HL-60/S4 treated with phorbol 12-myristate 13-acetate at 8.2 ng/mL for 4 days and 3 days (cell line): ENCODE measurements around the gene FAM111B.

Experiments used
- in situ Hi-C: fragments of 300-500 bp; cut with MboI; formaldehyde crosslinking; loops from 2 replicates; pipeline ENCODE4 v1.15.0; 2022; ENCODE audit warnings: low sequenced_read_pairs

FAM111B gene

GRCh38 chr11:59154610-59155009, 47.6 kb downstream of the FAM111B start:
- in situ Hi-C loops = no loop called here

GRCh38 chr11:59157433-59157832, 50.4 kb downstream of the FAM111B start:
- in situ Hi-C loops = no loop called here

GRCh38 chr11:59158206-59159068, 51.4 kb downstream of the FAM111B start:
- in situ Hi-C loops = no loop called here

- in situ Hi-C loops = loop anchor here (10.0 kb wide), 1 partner anchor 271 kb away; the partner anchor contains the start of gene OR5A1
These were observed 57.0 kb downstream of the FAM111B start for GRCh38 chr11:59164028-59164427.

GRCh38 chr11:59171508-59172322, 64.7 kb downstream of the FAM111B start, which contains the start of gene DTX4:
Gene DTX4, plus strand, starts transcription at chr11:59172132. Its CDS starts 464 bp downstream, at chr11:59172596.
- in situ Hi-C loops = no loop called here

GRCh38 chr11:59172345-59173079, 65.5 kb downstream of the FAM111B start:
- in situ Hi-C loops = no loop called here

GRCh38 chr11:59173080-59173963, 66.3 kb downstream of the FAM111B start:
- in situ Hi-C loops = no loop called here

GRCh38 chr11:59173964-59174663, 67.1 kb downstream of the FAM111B start:
- in situ Hi-C loops = no loop called here

- in situ Hi-C loops = no loop called here
These were observed 67.6 kb downstream of the FAM111B start for GRCh38 chr11:59174664-59175033.

GRCh38 chr11:59175091-59175501, 68.1 kb downstream of the FAM111B start:
- in situ Hi-C loops = no loop called here

- in situ Hi-C loops = no loop called here
These were observed 69.3 kb downstream of the FAM111B start for GRCh38 chr11:59176330-59176729.
